ENCODE data around the gene OPHN1. TPM values are rescaled to one million over a fixed set of nuclear protein-coding genes. Genes with fewer than 3 reads are reported as not detected.

Gene OPHN1
- total and polyA plus RNA-seq, 12 donors, result 2.1 to 7.1 (median 5.2) TPM

- no peak for TF ChIP-seq CTCF (IDR thresholded peaks at IDR 0.05)
- 100% methylated on average over 1 of the region's 1 CpG for WGBS, 2 donors
- no peaks in the 10 kb centered on the region for H3K4me1 ChIP-seq
- intact Hi-C loops (cut with DNase I), result no loop called here
- H3K36me3 ChIP-seq, result peaks cover 0 to 7% (median 0%) of the 10 kb centered on the region in 9 donors
- no peaks in the 10 kb centered on the region for H3K9me3 ChIP-seq
- no peak overlapping the region for H3K27ac ChIP-seq
- H3K27me3 ChIP-seq, result no peaks in the 10 kb centered on the region
- DNase-seq, result no peak
- ATAC-seq, result no peak
- no peak overlapping the region for H3K4me3 ChIP-seq
Measured at GRCh38 chrX:68059469-68059868, 373.8 kb downstream of the OPHN1 start.

GRCh38 chrX:68049466-68049865, 383.8 kb downstream of the OPHN1 start:
- no peak overlapping the region for H3K4me3 ChIP-seq

GRCh38 chrX:68048774-68049173, 384.5 kb downstream of the OPHN1 start:
- Histone ChIP-seq H3K27ac (no peak overlapping the region), H3K4me1 (no peaks in the 10 kb centered on the region), H3K4me3 (no peak overlapping the region), H3K27me3 (peaks cover 0 to 8% (median 0%) of the 10 kb centered on the region in 7 donors), H3K9me3 (no peaks in the 10 kb centered on the region), H3K36me3 (peaks cover 0 to 23% (median 0%) of the 10 kb centered on the region in 9 donors)
- no peak for DNase-seq
- 58 to 89% methylated on average over 1 of the region's 1 CpG for WGBS, 2 donors
- TF ChIP-seq CTCF (IDR thresholded peaks at IDR 0.05), result no peak
- intact Hi-C loops (cut with DNase I), result no loop called here
- no peak for ATAC-seq

More at GRCh38 chrX:68049466-68049865, 383.8 kb downstream of the OPHN1 start:
- 92 to 97% methylated on average over 3 of the region's 3 CpGs for WGBS, 2 donors
- no peak for TF ChIP-seq CTCF (IDR thresholded peaks at IDR 0.05)
- no peak for DNase-seq
- H3K27ac ChIP-seq, result no peak overlapping the region
- peaks cover 0 to 8% (median 0%) of the 10 kb centered on the region in 7 donors for H3K27me3 ChIP-seq
- no peaks in the 10 kb centered on the region for H3K4me1 ChIP-seq
- intact Hi-C loops (cut with DNase I), result no loop called here
- ATAC-seq, result no peak
- H3K9me3 ChIP-seq, result no peaks in the 10 kb centered on the region
- H3K36me3 ChIP-seq, result peaks cover 0 to 23% (median 0%) of the 10 kb centered on the region in 9 donors

GRCh38 chrX:68045008-68045577, 388.2 kb downstream of the OPHN1 start:
- no peak for TF ChIP-seq CTCF (IDR thresholded peaks at IDR 0.05)
- no peak for ATAC-seq
- Histone ChIP-seq H3K4me3 (no peak overlapping the region), H3K27ac (no peak overlapping the region), H3K4me1 (no peaks in the 10 kb centered on the region), H3K36me3 (peaks cover 0 to 11% (median 0%) of the 10 kb centered on the region in 9 donors), H3K27me3 (peaks cover 0 to 3% (median 0%) of the 10 kb centered on the region in 7 donors), H3K9me3 (no peaks in the 10 kb centered on the region)
- intact Hi-C loops (cut with DNase I), result no loop called here
- DNase-seq, result no peak
- WGBS, 2 donors, result 95 to 100% methylated on average over 2 of the region's 2 CpGs
